Vagina (tissue), 2 donors: Measurements from ENCODE around the gene LVRN. TPM values are rescaled to one million over a fixed set of nuclear protein-coding genes. Genes with fewer than 3 reads are reported as not detected.

ENCODE experiments used
- DNase-seq, 2 donors: peaks; one replicate each; pipeline ENCODE4 v3.0.0-alpha.2; 2017; ENCODE audit errors: extremely low spot score in 2 of 2
- H3K27ac ChIP-seq: fragments of 200-600 bp; sonication (generic); one replicate; pipeline ENCODE4 v1.5.1; 2019
- H3K27me3 ChIP-seq: fragments of 200-600 bp; sonication (generic); one replicate; pipeline ENCODE4 v1.5.1; 2019
- H3K36me3 ChIP-seq, 2 donors: fragments of 200-600 bp; sonication (generic); one replicate each; pipeline ENCODE4 v1.5.1; 2017 to 2019
- H3K4me1 ChIP-seq: fragments of 200-600 bp; sonication (generic); one replicate; pipeline ENCODE4 v1.5.1; 2019
- H3K4me3 ChIP-seq, 2 donors: fragments of 200-600 bp; sonication (generic); 1 replicate in 1 of 2; 2 replicates in 1 of 2; pipeline ENCODE4 v1.5.1; 2016 to 2019
- H3K9me3 ChIP-seq: fragments of 200-600 bp; sonication (generic); one replicate; pipeline ENCODE4 v1.5.1; 2019
- CTCF ChIP-seq, 3 experiments: fragments of 450-650 bp in 2 of 3; fragments of 200-600 bp in 1 of 3; sonication (generic) in 1 of 3; IDR thresholded peaks; one replicate each; pipeline ENCODE4 v1.5.1; 2017 to 2019; ENCODE audit warnings: antibody characterized with exemption in 3 of 3, mild to moderate bottlenecking in 2 of 3, moderate library complexity in 2 of 3
- POLR2A ChIP-seq, 2 donors: fragments of 450-650 bp; IDR thresholded peaks; one replicate each; pipeline ENCODE4 v1.6.1; 2017; ENCODE audit warnings: antibody characterized with exemption in 2 of 2, mild to moderate bottlenecking in 2 of 2, moderate library complexity in 2 of 2
- POLR2AphosphoS5 ChIP-seq, 2 donors: sonication (generic); formaldehyde crosslinking; IDR thresholded peaks; one replicate each; pipeline ENCODE4 v1.9.0; 2017; ENCODE audit warnings: antibody characterized with exemption in 2 of 2, mild to moderate bottlenecking in 2 of 2, low read depth in 1 of 2; ENCODE audit not compliant: insufficient read depth in 1 of 2
- intact Hi-C: fragments of 100-400 bp; cut with DNase I; formaldehyde crosslinking; loops from one replicate; pipeline ENCODE4 v1.15.1; 2023
- total RNA-seq: library from RNA; depleted of rRNA; stranded (reverse); fragments of >200 nt; gene quantifications from one replicate; pipeline ENCODE4 v1.2.3, GENCODE V29; 2016

The LVRN gene
- total RNA-seq, 1 donor from 2014 or later, result 1.7 TPM

GRCh38 chr5:116002116-116002906, 40.0 kb downstream of the LVRN start:
- Histone ChIP-seq H3K9me3 (no peaks in the 10 kb centered on the region), H3K27ac (no peak overlapping the region), H3K4me3 (no peak overlapping the region), H3K4me1 (no peaks in the 10 kb centered on the region), H3K27me3 (no peaks in the 10 kb centered on the region), H3K36me3 (no peaks in the 10 kb centered on the region)
- no peak for DNase-seq
- intact Hi-C loops, result no loop called here
- no peak for TF ChIP-seq POLR2A (IDR thresholded peaks at IDR 0.05)
- no peak for TF ChIP-seq POLR2AphosphoS5 (IDR thresholded peaks at IDR 0.05; ENCODE audit: insufficient read depth in 1 of 2, low read depth in 1 of 2)
- no peak for TF ChIP-seq CTCF (IDR thresholded peaks at IDR 0.05)

- Histone ChIP-seq H3K4me3 (no peak overlapping the region), H3K36me3 (no peaks in the 10 kb centered on the region), H3K4me1 (no peaks in the 10 kb centered on the region), H3K9me3 (no peaks in the 10 kb centered on the region), H3K27me3 (no peaks in the 10 kb centered on the region), H3K27ac (no peak overlapping the region)
- intact Hi-C loops, result no loop called here
- DNase-seq, result no peak
- TF ChIP-seq CTCF (IDR thresholded peaks at IDR 0.05) (no peak), POLR2A (IDR thresholded peaks at IDR 0.05) (no peak), POLR2AphosphoS5 (IDR thresholded peaks at IDR 0.05; ENCODE audit: insufficient read depth in 1 of 2, low read depth in 1 of 2) (no peak)
Observed at GRCh38 chr5:116004248-116004647, 42.0 kb downstream of the LVRN start.

GRCh38 chr5:116009806-116010205, 47.5 kb downstream of the LVRN start:
- no peaks in the 10 kb centered on the region for H3K4me1 ChIP-seq
- H3K27ac ChIP-seq, result no peak overlapping the region
- H3K9me3 ChIP-seq, result no peaks in the 10 kb centered on the region
- H3K4me3 ChIP-seq, result no peak overlapping the region
- no peaks in the 10 kb centered on the region for H3K27me3 ChIP-seq
- no peak for DNase-seq
- H3K36me3 ChIP-seq, result no peaks in the 10 kb centered on the region
- TF ChIP-seq POLR2AphosphoS5 (IDR thresholded peaks at IDR 0.05; ENCODE audit: insufficient read depth in 1 of 2, low read depth in 1 of 2) (no peak), CTCF (IDR thresholded peaks at IDR 0.05) (no peak), POLR2A (IDR thresholded peaks at IDR 0.05) (no peak)
- intact Hi-C loops, result no loop called here

- Histone ChIP-seq H3K4me3 (no peak overlapping the region), H3K27me3 (no peaks in the 10 kb centered on the region), H3K27ac (no peak overlapping the region), H3K9me3 (no peaks in the 10 kb centered on the region), H3K36me3 (no peaks in the 10 kb centered on the region), H3K4me1 (no peaks in the 10 kb centered on the region)
- TF ChIP-seq CTCF (IDR thresholded peaks at IDR 0.05) (no peak), POLR2AphosphoS5 (IDR thresholded peaks at IDR 0.05; ENCODE audit: insufficient read depth in 1 of 2, low read depth in 1 of 2) (no peak), POLR2A (IDR thresholded peaks at IDR 0.05) (no peak)
- no peak for DNase-seq
- intact Hi-C loops, result no loop called here
Observed at GRCh38 chr5:116011046-116011445, 48.8 kb downstream of the LVRN start.

GRCh38 chr5:116013207-116013785, 51.0 kb downstream of the LVRN start:
- H3K27me3 ChIP-seq, result no peaks in the 10 kb centered on the region
- no peaks in the 10 kb centered on the region for H3K9me3 ChIP-seq
- TF ChIP-seq POLR2A (IDR thresholded peaks at IDR 0.05) (no peak), POLR2AphosphoS5 (IDR thresholded peaks at IDR 0.05; ENCODE audit: insufficient read depth in 1 of 2, low read depth in 1 of 2) (no peak), CTCF (IDR thresholded peaks at IDR 0.05) (no peak)
- intact Hi-C loops, result no loop called here
- H3K4me1 ChIP-seq, result no peaks in the 10 kb centered on the region
- no peak for DNase-seq
- no peak overlapping the region for H3K4me3 ChIP-seq
- no peak overlapping the region for H3K27ac ChIP-seq
- H3K36me3 ChIP-seq, result no peaks in the 10 kb centered on the region
